ENCODE measurements around the gene MEDAG.

MEDAG gene

GRCh38 chr13:30905932-30906383 is at the start of gene MEDAG:
Gene MEDAG, plus strand, starts transcription at chr13:30906271. Its CDS starts 245 bp downstream, at chr13:30906516.
- no peak for DNase-seq

- no peak for DNase-seq
These were observed 49.1 kb upstream of the MEDAG start for GRCh38 chr13:30857018-30857417.

- DNase-seq: no peak
These were observed 48.4 kb upstream of the MEDAG start for GRCh38 chr13:30857636-30858035.

- DNase-seq: no peak
These were observed 46.7 kb upstream of the MEDAG start for GRCh38 chr13:30859326-30859725.

GRCh38 chr13:30861163-30861562 is 44.9 kb upstream of the MEDAG start:
- DNase-seq: no peak

- DNase-seq: no peak
These were observed 44.1 kb upstream of the MEDAG start for GRCh38 chr13:30861836-30862467.

GRCh38 chr13:30862707-30863106 is 43.4 kb upstream of the MEDAG start:
- DNase-seq: no peak

GRCh38 chr13:30863231-30863630 is 42.8 kb upstream of the MEDAG start:
- DNase-seq: no peak

- no peak for DNase-seq
These were observed 42.3 kb upstream of the MEDAG start for GRCh38 chr13:30863796-30864195.

GRCh38 chr13:30864433-30865122 is 41.5 kb upstream of the MEDAG start:
- no peak for DNase-seq

- DNase-seq: peak; percentile 26
These were observed 40.7 kb upstream of the MEDAG start for GRCh38 chr13:30865123-30866049.

GRCh38 chr13:30866677-30867076 is 39.4 kb upstream of the MEDAG start:
- DNase-seq: no peak

GRCh38 chr13:30867089-30867669 is 38.9 kb upstream of the MEDAG start:
- no peak for DNase-seq

GRCh38 chr13:30868799-30869470 is 37.1 kb upstream of the MEDAG start:
- DNase-seq: no peak

GRCh38 chr13:30869491-30869890 is 36.6 kb upstream of the MEDAG start:
- no peak for DNase-seq

- no peak for DNase-seq
These were observed 35.8 kb upstream of the MEDAG start for GRCh38 chr13:30870049-30870884.

- DNase-seq: no peak
These were observed 35.0 kb upstream of the MEDAG start for GRCh38 chr13:30870916-30871587.

- DNase-seq: no peak
These were observed 34.3 kb upstream of the MEDAG start for GRCh38 chr13:30871588-30872275.

- no peak for DNase-seq
These were observed 33.8 kb upstream of the MEDAG start for GRCh38 chr13:30872276-30872594.

- DNase-seq: no peak
These were observed 33.2 kb upstream of the MEDAG start for GRCh38 chr13:30872685-30873461.
